Kidney (tissue), 14 donors: ENCODE measurements around the gene TBC1D24. TPM values are rescaled to one million over a fixed set of nuclear protein-coding genes. Genes with fewer than 3 reads are reported as not detected.

Experiments
- DNase-seq, 5 donors: peaks; one replicate each; pipeline ENCODE4 v3.0.0-alpha.2; 2013 to 2020
- FAIRE-seq: peaks from 2 replicates; lab custom pipeline; 2012; peaks lifted over from hg19 to GRCh38; lab: Jason Lieb, UNC
- H3K27ac ChIP-seq, 2 donors: one replicate each; pipeline ENCODE4 v1.7.0; 2013; ENCODE audit warnings: low read depth in 2 of 2, low read length in 2 of 2, inconsistent platforms in 1 of 2
- H3K27me3 ChIP-seq: one replicate; pipeline ENCODE4 v1.7.1; 2013; ENCODE audit warnings: low read length, inconsistent platforms; ENCODE audit not compliant: control insufficient read depth, insufficient read depth
- H3K36me3 ChIP-seq, 3 donors: one replicate each; pipeline versions ENCODE4 v1.7.0 to v1.7.1; 2013; ENCODE audit warnings: low read length in 3 of 3, control low read depth in 1 of 3, inconsistent platforms in 1 of 3; ENCODE audit not compliant: insufficient read depth in 3 of 3, control insufficient read depth in 2 of 3
- H3K4me1 ChIP-seq, 3 donors: one replicate each; pipeline versions ENCODE4 v1.7.0 to v1.7.1; 2013; ENCODE audit warnings: low read length in 3 of 3, inconsistent platforms in 1 of 3, low read depth in 1 of 3; ENCODE audit not compliant: control insufficient read depth in 2 of 3, insufficient read depth in 2 of 3
- H3K4me3 ChIP-seq, 3 donors: one replicate each; pipeline versions ENCODE4 v1.7.0 to v1.8.1; 2013; ENCODE audit warnings: low read length in 3 of 3, control low read depth in 1 of 3, inconsistent platforms in 1 of 3
- H3K9ac ChIP-seq, 3 donors: one replicate each; pipeline versions ENCODE4 v1.7.0 to v1.7.1; 2013; ENCODE audit warnings: low read length in 3 of 3, control low read depth in 1 of 3, inconsistent platforms in 1 of 3
- H3K9me3 ChIP-seq, 3 donors: one replicate each; pipeline versions ENCODE4 v1.7.0 to v1.7.1; 2013; ENCODE audit warnings: low read length in 3 of 3, control low read depth in 1 of 3, inconsistent platforms in 1 of 3; ENCODE audit not compliant: control insufficient read depth in 2 of 3, insufficient read depth in 1 of 3
- CTCF ChIP-seq: IDR thresholded peaks from 3 replicates; pipeline ENCODE4 v1.5.1; 2012; ENCODE audit warnings: mild to moderate bottlenecking, moderate library complexity, borderline replicate concordance; ENCODE audit not compliant: insufficient read depth; ENCODE audit errors: extremely low read depth
- intact Hi-C: fragments of 100-400 bp; cut with DNase I; formaldehyde crosslinking; loops from one replicate; pipeline ENCODE4 v1.11.1; 2022
- polyA plus RNA-seq: library from polyadenylated mRNA; stranded (reverse); fragments of 350-450 nt; fragmentation: Illumina TruSeq; extraction: RNeasy Lipid Tissue Mini Kit (QIAGEN cat#74804); gene quantifications from one replicate; pipeline ENCODE4 v1.2.3, GENCODE V29; 2014; ENCODE audit warnings: low read depth, low replicate concordance; ENCODE audit not compliant: insufficient read depth
- total RNA-seq: library from RNA; stranded (reverse); fragmentation: NEBNext Ultra II Directional; extraction: Animal tissue kit (Norgen Biotek cat#: 25700); gene quantifications from one replicate; pipeline ENCODE4 v1.2.1, GENCODE V29; 2021
- donor health status: control.
- donor health status: control.
- donor health status: control.
- donor health status: control.
- donor health status: control.
- donor health status: DM: yes; HTN: yes; CAD: no.
- donor health status: Normal renal cell carcinoma (clear cell type).

Gene TBC1D24
- total and polyA plus RNA-seq, 2 donors from 2014 or later = 23.9 to 25.7 TPM

- no peak for TF ChIP-seq CTCF
- Histone ChIP-seq H3K36me3 (peaks cover 0 to 3% (median 0%) of the 10 kb centered on the region in 3 donors), H3K4me1 (peaks cover 1 to 39% (median 11%) of the 10 kb centered on the region in 3 donors), H3K4me3 (no peak overlapping the region), H3K27me3 (no peaks in the 10 kb centered on the region), H3K27ac (peak overlapping the region; percentile 67 to 85), H3K9ac (no peak overlapping the region), H3K9me3 (no peaks in the 10 kb centered on the region)
- intact Hi-C loops = no loop called here
- FAIRE-seq (no peak), DNase-seq (peak in 4 of 5 donors; percentile 30 to 62 (median 48))
Measured at GRCh38 chr16:2492292-2492691, 17.4 kb downstream of the TBC1D24 start.

GRCh38 chr16:2493605-2494004, 18.7 kb downstream of the TBC1D24 start:
- peaks cover 0 to 43% (median 18%) of the 10 kb centered on the region in 3 donors for H3K4me1 ChIP-seq
- no peak for FAIRE-seq
- H3K27ac ChIP-seq = peak overlapping the region; percentile 16 to 70
- DNase-seq = no peak
- no peaks in the 10 kb centered on the region for H3K27me3 ChIP-seq
- H3K9ac ChIP-seq = no peak overlapping the region
- no peaks in the 10 kb centered on the region for H3K9me3 ChIP-seq
- TF ChIP-seq CTCF = no peak
- H3K36me3 ChIP-seq = peaks cover 0 to 3% (median 0%) of the 10 kb centered on the region in 3 donors
- no peak overlapping the region for H3K4me3 ChIP-seq
- intact Hi-C loops = no loop called here

GRCh38 chr16:2494616-2495015, 19.7 kb downstream of the TBC1D24 start:
- FAIRE-seq (no peak), DNase-seq (no peak)
- Histone ChIP-seq H3K27ac (peak overlapping the region; percentile 10 to 70), H3K9me3 (no peaks in the 10 kb centered on the region), H3K9ac (no peak overlapping the region), H3K4me3 (no peak overlapping the region), H3K27me3 (no peaks in the 10 kb centered on the region), H3K36me3 (peaks cover 0 to 2% (median 0%) of the 10 kb centered on the region in 3 donors), H3K4me1 (peaks cover 0 to 47% (median 18%) of the 10 kb centered on the region in 3 donors)
- intact Hi-C loops = no loop called here
- TF ChIP-seq CTCF = no peak

GRCh38 chr16:2495041-2495440, 20.1 kb downstream of the TBC1D24 start:
- FAIRE-seq (no peak), DNase-seq (no peak)
- no peak overlapping the region for H3K27ac ChIP-seq
- intact Hi-C loops = no loop called here
- H3K9me3 ChIP-seq = no peaks in the 10 kb centered on the region
- peaks cover 0 to 47% (median 18%) of the 10 kb centered on the region in 3 donors for H3K4me1 ChIP-seq
- no peak for TF ChIP-seq CTCF
- H3K27me3 ChIP-seq = no peaks in the 10 kb centered on the region
- no peak overlapping the region for H3K9ac ChIP-seq
- H3K36me3 ChIP-seq = no peaks in the 10 kb centered on the region
- H3K4me3 ChIP-seq = no peak overlapping the region
